Endothelial cell (in vitro differentiated cells): ENCODE data around the gene SORBS1. TPM values are rescaled to one million over a fixed set of nuclear protein-coding genes. Genes with fewer than 3 reads are reported as not detected.

Experiments used
- DNase-seq: peaks from one replicate; pipeline ENCODE4 v3.0.0; 2021; ENCODE audit warnings: low spot score
- H3K27ac Mint-ChIP-seq: one replicate; pipeline ENCODE4 v1.8.0; 2021; ENCODE audit warnings: mixed read lengths, inconsistent platforms; ENCODE audit not compliant: unreplicated experiment
- H3K27me3 Mint-ChIP-seq: one replicate; pipeline ENCODE4 v1.8.0; 2021; ENCODE audit warnings: mild to moderate bottlenecking, moderate library complexity, mixed read lengths, inconsistent platforms; ENCODE audit not compliant: unreplicated experiment
- H3K36me3 Mint-ChIP-seq: one replicate; pipeline ENCODE4 v1.8.0; 2021; ENCODE audit warnings: mild to moderate bottlenecking, low read depth, mixed read lengths, inconsistent platforms; ENCODE audit not compliant: unreplicated experiment
- H3K4me1 Mint-ChIP-seq: one replicate; pipeline ENCODE4 v1.8.0; 2021; ENCODE audit warnings: mild to moderate bottlenecking, mixed read lengths, inconsistent platforms; ENCODE audit not compliant: unreplicated experiment
- H3K4me3 Mint-ChIP-seq: one replicate; pipeline ENCODE4 v1.8.0; 2021; ENCODE audit warnings: mild to moderate bottlenecking, mixed read lengths, inconsistent platforms; ENCODE audit not compliant: unreplicated experiment
- H3K9me3 Mint-ChIP-seq: one replicate; pipeline ENCODE4 v1.8.0; 2021; ENCODE audit warnings: mixed read lengths, inconsistent platforms; ENCODE audit not compliant: unreplicated experiment
- total RNA-seq: library from RNA; stranded (reverse); fragmentation: NEBNext Ultra II Directional; extraction: Animal tissue kit (Norgen Biotek cat#: 25700); gene quantifications from one replicate; pipeline ENCODE4 v1.2.1, GENCODE V29; 2021; ENCODE audit not compliant: unreplicated experiment
- TF ChIP-seq, protein P1 (sequence below): fragments of 200-600 bp; sonication (generic); IDR thresholded peaks from one replicate; pipeline ENCODE4 v1.5.0; 2021; ENCODE audit warnings: antibody characterized with exemption; ENCODE audit not compliant: unreplicated experiment

The SORBS1 gene
- total RNA-seq, 1 donor from 2014 or later: 103 TPM

DNA sequence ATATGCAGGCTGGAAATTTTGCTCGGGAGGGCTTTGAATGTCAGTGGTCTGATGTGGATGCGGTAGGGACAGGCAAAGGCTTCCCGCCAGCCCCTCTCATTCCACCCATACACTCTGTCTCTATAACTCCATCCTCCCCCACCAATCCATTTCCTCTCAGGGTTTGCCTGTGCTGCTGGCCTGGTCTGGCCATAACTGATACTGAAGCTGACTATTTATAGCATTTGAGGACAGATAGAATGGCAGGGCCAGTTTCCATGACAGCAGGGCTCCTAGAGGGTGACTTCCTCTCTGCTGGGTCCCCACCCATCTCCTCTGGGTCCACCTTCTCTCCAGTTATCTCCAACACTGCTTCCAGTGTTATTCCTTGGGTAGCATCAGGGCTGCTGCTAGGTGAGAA is 263.8 kb downstream of the SORBS1 start:
- Mint-ChIP-seq H3K4me1 (peaks cover 25% of the 10 kb centered on the region), H3K9me3 (no peaks in the 10 kb centered on the region), H3K36me3 (no peaks in the 10 kb centered on the region), H3K4me3 (no peak overlapping the region), H3K27ac (no peak overlapping the region), H3K27me3 (peaks cover 3% of the 10 kb centered on the region)
- TF ChIP-seq, protein P1, sequence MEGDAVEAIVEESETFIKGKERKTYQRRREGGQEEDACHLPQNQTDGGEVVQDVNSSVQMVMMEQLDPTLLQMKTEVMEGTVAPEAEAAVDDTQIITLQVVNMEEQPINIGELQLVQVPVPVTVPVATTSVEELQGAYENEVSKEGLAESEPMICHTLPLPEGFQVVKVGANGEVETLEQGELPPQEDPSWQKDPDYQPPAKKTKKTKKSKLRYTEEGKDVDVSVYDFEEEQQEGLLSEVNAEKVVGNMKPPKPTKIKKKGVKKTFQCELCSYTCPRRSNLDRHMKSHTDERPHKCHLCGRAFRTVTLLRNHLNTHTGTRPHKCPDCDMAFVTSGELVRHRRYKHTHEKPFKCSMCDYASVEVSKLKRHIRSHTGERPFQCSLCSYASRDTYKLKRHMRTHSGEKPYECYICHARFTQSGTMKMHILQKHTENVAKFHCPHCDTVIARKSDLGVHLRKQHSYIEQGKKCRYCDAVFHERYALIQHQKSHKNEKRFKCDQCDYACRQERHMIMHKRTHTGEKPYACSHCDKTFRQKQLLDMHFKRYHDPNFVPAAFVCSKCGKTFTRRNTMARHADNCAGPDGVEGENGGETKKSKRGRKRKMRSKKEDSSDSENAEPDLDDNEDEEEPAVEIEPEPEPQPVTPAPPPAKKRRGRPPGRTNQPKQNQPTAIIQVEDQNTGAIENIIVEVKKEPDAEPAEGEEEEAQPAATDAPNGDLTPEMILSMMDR: no peak
- no peak for DNase-seq

DNA sequence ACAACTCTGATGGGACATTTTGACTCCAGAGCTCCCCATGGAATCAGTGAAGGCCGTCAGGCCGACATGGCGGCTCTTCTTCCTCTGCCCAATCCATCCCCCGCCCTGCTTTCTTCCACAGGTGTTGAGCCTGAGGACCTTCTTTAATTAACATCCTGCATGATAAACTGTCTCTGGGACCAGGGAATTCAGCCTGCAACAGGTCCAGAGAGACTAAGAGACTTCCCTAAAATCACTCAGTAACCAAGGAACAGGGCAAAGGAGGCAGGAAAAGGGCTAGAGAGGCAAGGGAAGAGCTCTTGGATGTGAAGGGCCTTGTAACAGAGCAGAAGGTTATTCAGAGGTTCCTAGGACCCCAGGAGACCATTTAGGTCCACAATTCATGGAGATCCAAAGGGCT is 264.4 kb downstream of the SORBS1 start:
- Mint-ChIP-seq H3K36me3 (peaks cover under 1% of the 10 kb centered on the region), H3K4me1 (peaks cover 27% of the 10 kb centered on the region)

DNA sequence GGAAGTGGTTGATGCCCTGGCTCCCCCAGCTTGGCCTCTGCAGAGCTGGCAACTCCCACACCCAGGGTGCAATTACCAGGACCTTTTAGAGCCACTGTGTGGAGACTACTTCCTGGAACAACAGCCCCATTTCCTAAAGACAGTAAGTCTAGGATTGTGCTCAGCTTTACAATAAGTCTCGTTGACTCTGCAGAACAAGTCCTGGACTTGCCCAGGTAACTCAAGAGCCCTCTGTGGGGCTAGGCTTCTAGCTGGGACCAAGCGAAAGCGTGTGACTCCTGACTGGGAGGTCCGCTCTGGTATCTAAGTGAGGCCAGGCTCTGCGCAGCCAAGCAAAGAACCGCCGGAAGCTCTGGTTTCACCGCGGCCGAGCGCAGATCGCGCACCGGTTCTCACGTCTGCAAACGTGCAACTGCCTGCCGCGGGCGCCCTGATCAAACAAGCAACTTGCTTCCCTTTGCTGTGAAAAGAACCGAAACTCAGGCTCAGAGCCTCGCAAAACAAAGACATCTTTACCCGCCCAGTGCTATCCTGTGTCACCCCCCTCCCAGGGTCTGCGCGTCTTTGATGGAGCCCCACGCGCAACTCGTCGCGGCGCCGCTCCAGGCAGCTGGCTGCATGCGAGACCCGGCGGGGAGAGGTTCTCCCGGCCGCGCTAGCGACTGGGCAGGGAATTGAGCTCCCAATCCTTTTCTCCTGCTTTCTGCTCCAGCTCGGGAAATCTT is 266.0 kb downstream of the SORBS1 start:
- Mint-ChIP-seq H3K4me3 (no peak overlapping the region), H3K4me1 (peaks cover 33% of the 10 kb centered on the region), H3K27ac (no peak overlapping the region), H3K27me3 (peaks cover 8% of the 10 kb centered on the region), H3K9me3 (no peaks in the 10 kb centered on the region), H3K36me3 (peaks cover 7% of the 10 kb centered on the region)
- peak; percentile 60 for DNase-seq
- TF ChIP-seq, protein P1: no peak

More for the DNA sequence above, 264.4 kb downstream of the SORBS1 start:
- DNase-seq: no peak
- Mint-ChIP-seq H3K4me3 (no peak overlapping the region), H3K27me3 (peaks cover 5% of the 10 kb centered on the region), H3K27ac (no peak overlapping the region), H3K9me3 (no peaks in the 10 kb centered on the region)
- TF ChIP-seq, protein P1: no peak

DNA sequence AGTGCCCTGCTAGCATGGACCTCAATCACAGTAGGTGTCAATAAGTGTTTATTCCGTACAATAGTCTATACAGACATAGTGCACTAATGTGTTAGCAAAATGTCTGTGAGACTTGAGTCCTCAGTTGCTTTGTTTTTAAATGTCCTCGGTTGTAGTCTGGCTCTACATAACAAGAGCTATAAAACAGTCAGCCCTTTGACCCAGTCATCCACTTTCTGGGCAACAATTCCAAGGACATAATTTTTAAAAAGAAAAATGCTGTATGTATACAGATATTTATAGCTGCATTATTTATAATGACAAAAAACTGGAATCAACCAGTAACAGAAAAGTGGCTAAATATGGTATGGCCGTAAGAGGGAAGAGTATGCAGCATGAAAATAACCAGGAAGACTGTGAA is 267.5 kb downstream of the SORBS1 start:
- peaks cover 7% of the 10 kb centered on the region for H3K36me3 Mint-ChIP-seq
- H3K27me3 Mint-ChIP-seq: peaks cover 19% of the 10 kb centered on the region
- no peaks in the 10 kb centered on the region for H3K9me3 Mint-ChIP-seq
- DNase-seq: no peak
- H3K4me3 Mint-ChIP-seq: no peak overlapping the region
- H3K27ac Mint-ChIP-seq: no peak overlapping the region
- peaks cover 40% of the 10 kb centered on the region for H3K4me1 Mint-ChIP-seq
- TF ChIP-seq, protein P1: no peak

DNA sequence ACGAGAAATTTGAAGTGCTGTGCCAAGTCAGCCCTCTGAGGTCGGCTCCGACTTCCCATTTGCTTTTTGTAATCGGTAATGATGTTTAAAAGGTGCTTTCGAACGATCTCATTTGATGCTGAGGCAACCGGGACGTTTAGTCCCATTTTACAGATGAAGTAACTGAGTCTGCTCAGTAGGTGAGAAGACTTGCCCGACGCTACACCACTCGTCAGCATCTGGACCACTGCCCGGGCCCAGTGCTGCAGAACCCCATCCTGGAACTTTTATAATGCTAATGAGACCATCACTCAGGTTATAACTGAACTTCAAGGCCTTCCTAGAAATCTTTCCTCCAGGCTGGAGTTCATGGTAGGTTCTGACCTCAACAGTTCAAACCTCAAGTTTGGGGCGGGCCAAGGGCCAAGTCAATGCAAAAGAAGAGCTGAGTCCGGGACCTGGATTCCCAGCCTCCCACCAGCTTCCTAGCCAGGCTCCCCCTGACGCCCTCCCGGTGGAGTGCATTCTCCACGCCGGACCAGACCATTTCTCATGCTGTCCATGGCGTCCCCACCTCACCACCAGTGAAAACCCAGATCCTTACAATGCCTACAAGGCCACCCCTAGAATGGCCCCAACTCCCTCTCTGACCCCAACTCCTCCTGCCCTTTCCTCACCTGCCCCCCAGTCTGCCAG is 269.7 kb downstream of the SORBS1 start:
- Mint-ChIP-seq H3K27ac (peak overlapping the region; percentile 57), H3K36me3 (peaks cover 7% of the 10 kb centered on the region), H3K4me3 (peak overlapping the region; percentile 92), H3K27me3 (peaks cover 20% of the 10 kb centered on the region), H3K4me1 (peaks cover 40% of the 10 kb centered on the region), H3K9me3 (no peaks in the 10 kb centered on the region)
- DNase-seq: no peak
- TF ChIP-seq, protein P1: no peak
